ENCODE results near the gene PPP2R3C.

DNA sequence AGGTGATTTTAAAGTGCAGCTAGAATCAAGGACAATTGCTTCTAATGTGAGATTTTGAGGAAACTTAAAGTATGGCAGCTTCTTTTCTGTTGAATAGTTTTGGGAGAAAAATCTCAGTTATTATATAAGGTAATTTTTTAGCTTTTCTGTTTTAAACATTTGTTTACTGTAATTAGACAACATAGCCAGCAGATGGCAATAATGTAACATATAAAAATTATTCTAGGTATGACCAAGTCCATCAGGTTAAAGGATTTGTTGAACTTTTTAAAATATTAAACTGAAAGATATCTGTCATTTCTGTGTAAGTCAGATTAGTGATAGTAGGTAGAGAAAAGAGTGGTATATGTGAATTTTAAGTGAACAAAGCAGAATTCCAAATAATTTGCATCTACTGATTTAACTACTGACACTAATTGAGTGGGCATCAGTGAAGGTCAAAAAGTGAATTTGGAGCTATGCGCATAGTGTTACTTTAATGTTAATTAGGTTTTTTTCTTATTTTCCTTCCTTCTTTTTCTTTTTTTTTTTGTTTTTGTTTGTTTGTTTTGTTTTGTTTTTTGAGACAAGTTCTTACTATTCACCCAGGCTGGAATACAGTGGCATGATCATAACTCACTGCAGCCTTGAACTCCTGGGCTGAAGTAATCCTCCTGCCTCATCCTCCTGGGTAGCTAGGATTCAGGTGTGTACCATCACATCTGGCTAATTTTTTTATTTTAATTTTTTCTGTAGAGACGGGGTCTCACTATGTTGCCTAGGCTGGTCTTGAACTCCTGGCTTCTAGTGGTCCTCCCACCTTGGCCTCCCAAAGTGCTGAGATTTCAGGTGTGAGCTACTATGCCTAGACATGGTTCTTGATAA is 19.2 kb upstream of the PPP2R3C start:
- TF ChIP-seq, protein P1, sequence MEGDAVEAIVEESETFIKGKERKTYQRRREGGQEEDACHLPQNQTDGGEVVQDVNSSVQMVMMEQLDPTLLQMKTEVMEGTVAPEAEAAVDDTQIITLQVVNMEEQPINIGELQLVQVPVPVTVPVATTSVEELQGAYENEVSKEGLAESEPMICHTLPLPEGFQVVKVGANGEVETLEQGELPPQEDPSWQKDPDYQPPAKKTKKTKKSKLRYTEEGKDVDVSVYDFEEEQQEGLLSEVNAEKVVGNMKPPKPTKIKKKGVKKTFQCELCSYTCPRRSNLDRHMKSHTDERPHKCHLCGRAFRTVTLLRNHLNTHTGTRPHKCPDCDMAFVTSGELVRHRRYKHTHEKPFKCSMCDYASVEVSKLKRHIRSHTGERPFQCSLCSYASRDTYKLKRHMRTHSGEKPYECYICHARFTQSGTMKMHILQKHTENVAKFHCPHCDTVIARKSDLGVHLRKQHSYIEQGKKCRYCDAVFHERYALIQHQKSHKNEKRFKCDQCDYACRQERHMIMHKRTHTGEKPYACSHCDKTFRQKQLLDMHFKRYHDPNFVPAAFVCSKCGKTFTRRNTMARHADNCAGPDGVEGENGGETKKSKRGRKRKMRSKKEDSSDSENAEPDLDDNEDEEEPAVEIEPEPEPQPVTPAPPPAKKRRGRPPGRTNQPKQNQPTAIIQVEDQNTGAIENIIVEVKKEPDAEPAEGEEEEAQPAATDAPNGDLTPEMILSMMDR (conservative IDR thresholded peaks at IDR 0.05) = no peak
- no peak for TF ChIP-seq EZH2 (IDR thresholded peaks at IDR 0.05; ENCODE audit: low read depth)

All from PC-9 (cell line).